Activated naive CD4-positive, alpha-beta T cell treated with anti-CD3 and anti-CD28 coated beads, Interleukin-2, amount 50 U/mL, for 72 hours (primary cell): Measurements from ENCODE around the gene OR14K1. TPM values are rescaled to one million over a fixed set of nuclear protein-coding genes. Genes with fewer than 3 reads are reported as not detected.

ENCODE experiments used
- total RNA-seq, 2 donors: library from RNA; stranded (reverse); gene quantifications; one replicate each; pipeline ENCODE4 v1.2.3, GENCODE V29; 2022

The OR14K1 gene
- total RNA-seq, 2 donors from 2014 or later, result not detected

Other genes with a start within 250 kb of the OR14K1 start
- gene OR2C3, start 202.2 kb upstream of the OR14K1 start, total RNA-seq, result not detected
- gene GCSAML, start 189.5 kb upstream of the OR14K1 start, total RNA-seq, result under 1 TPM; 0.14 to 0.16 TPM
- under 1 TPM in 1 of 2 donors, not detected in 1; 0.25 TPM for gene OR2G2, start 150.3 kb upstream of the OR14K1 start, total RNA-seq
- not detected for gene OR2G3, start 133.0 kb upstream of the OR14K1 start, total RNA-seq
- not detected for gene OR13G1, start 58.9 kb upstream of the OR14K1 start, total RNA-seq
- gene OR6F1, start 22.0 kb upstream of the OR14K1 start, total RNA-seq, result not detected
- gene OR14A2, start 9.5 kb downstream of the OR14K1 start, total RNA-seq, result not detected
- gene OR1C1, start 21.9 kb downstream of the OR14K1 start, total RNA-seq, result not detected
- not detected for gene OR14A16, start 85.5 kb downstream of the OR14K1 start, total RNA-seq
- gene OR11L1, start 103.3 kb downstream of the OR14K1 start, total RNA-seq, result not detected
- gene TRIM58, start 118.6 kb downstream of the OR14K1 start, total RNA-seq, result under 1 TPM in 1 of 2 donors, not detected in 1; 0.10 TPM
- gene OR2W3, start 157.0 kb downstream of the OR14K1 start, total RNA-seq, result not detected
- not detected for gene OR2T8, start 181.6 kb downstream of the OR14K1 start, total RNA-seq
- not detected for gene OR2AJ1, start 186.3 kb downstream of the OR14K1 start, total RNA-seq
- under 1 TPM in 1 of 2 donors, not detected in 1; 0.45 TPM for gene OR2L8, start 210.2 kb downstream of the OR14K1 start, total RNA-seq
- under 1 TPM in 1 of 2 donors, not detected in 1; 0.25 TPM for gene OR2AK2, start 226.6 kb downstream of the OR14K1 start, total RNA-seq